Tongue (tissue), 2 donors: ENCODE data around the gene USP2. TPM values are rescaled to one million over a fixed set of nuclear protein-coding genes. Genes with fewer than 3 reads are reported as not detected.
A peak's percentile ranks its signal among the peaks of the same experiment; 100 is the strongest.

Experiments
- DNase-seq: peaks from one replicate; pipeline ENCODE4 v3.0.0-alpha.2; 2015
- total RNA-seq: library from RNA; depleted of rRNA; stranded (reverse); fragments of >200 nt; gene quantifications from one replicate; pipeline ENCODE4 v1.2.3, GENCODE V29; 2014

Gene USP2
- 39.2 TPM for total RNA-seq

GRCh38 chr11:119381181-119381988, at the start of gene USP2:
Gene USP2, minus strand, starts transcription at chr11:119381690. Its CDS starts 8,210 bp downstream, at chr11:119373480.
- peak; percentile 99 for DNase-seq

- DNase-seq, result no peak
Measured at GRCh38 chr11:119427279-119427678, 45.8 kb upstream of the USP2 start.

GRCh38 chr11:119426142-119426541, 44.7 kb upstream of the USP2 start:
- no peak for DNase-seq

- DNase-seq, result peak; percentile 48
Measured at GRCh38 chr11:119424775-119425174, 43.3 kb upstream of the USP2 start.

GRCh38 chr11:119424276-119424675, 42.8 kb upstream of the USP2 start:
- DNase-seq, result no peak

- no peak for DNase-seq
Measured at GRCh38 chr11:119423509-119424254, 42.2 kb upstream of the USP2 start.

GRCh38 chr11:119422809-119423508, 41.5 kb upstream of the USP2 start, which contains the start of gene THY1:
Gene THY1, minus strand, starts transcription at chr11:119423172. Its CDS starts 2,267 bp downstream, at chr11:119420905.
- DNase-seq, result peak; percentile 79

GRCh38 chr11:119421941-119422808, 40.7 kb upstream of the USP2 start:
- DNase-seq, result peak; percentile 62

GRCh38 chr11:119421351-119421750, 39.9 kb upstream of the USP2 start:
- DNase-seq, result no peak

- no peak for DNase-seq
Measured at GRCh38 chr11:119420631-119421030, 39.1 kb upstream of the USP2 start.

- no peak for DNase-seq
Measured at GRCh38 chr11:119419834-119420492, 38.5 kb upstream of the USP2 start.

GRCh38 chr11:119419246-119419645, 37.8 kb upstream of the USP2 start:
- DNase-seq, result no peak

- DNase-seq, result no peak
Measured at GRCh38 chr11:119418759-119419158, 37.3 kb upstream of the USP2 start.

GRCh38 chr11:119417726-119418540, 36.4 kb upstream of the USP2 start:
- no peak for DNase-seq

GRCh38 chr11:119416606-119417580, 35.4 kb upstream of the USP2 start:
- peak; percentile 53 for DNase-seq

- DNase-seq, result no peak
Measured at GRCh38 chr11:119415966-119416365, 34.5 kb upstream of the USP2 start.

- DNase-seq, result no peak
Measured at GRCh38 chr11:119415517-119415916, 34.0 kb upstream of the USP2 start.

GRCh38 chr11:119414734-119415133, 33.2 kb upstream of the USP2 start:
- no peak for DNase-seq

- no peak for DNase-seq
Measured at GRCh38 chr11:119414321-119414720, 32.8 kb upstream of the USP2 start.
